ENCODE data around the gene SPSB4.

- TF ChIP-seq POLR2AphosphoS5 (IDR thresholded peaks at IDR 0.05) = no peak
- no peak for TF ChIP-seq CTCF (IDR thresholded peaks at IDR 0.05)
- no peak for TF ChIP-seq EP300 (IDR thresholded peaks at IDR 0.05; ENCODE audit: low read depth)
Observed at GRCh38 chr3:141143517-141143916, 92.4 kb downstream of the SPSB4 start.

All from transverse colon (tissue), 4 donors.